Measurements from ENCODE around the gene ZRANB2.

- no peak for TF ChIP-seq POLR2A (IDR thresholded peaks at IDR 0.05; ENCODE audit: low read length)
- no peak for TF ChIP-seq GATA1 (IDR thresholded peaks at IDR 0.05; ENCODE audit: low read depth, low read length)
These were observed 23.6 kb upstream of the ZRANB2 start for GRCh38 chr1:71104417-71104816.

All from erythroblast (primary cell).